ENCODE data around the gene MAN1A1. TPM values are rescaled to one million over a fixed set of nuclear protein-coding genes. Genes with fewer than 3 reads are reported as not detected.

Gene MAN1A1
- total RNA-seq, 1 experiment from 2014 or later = 6.8 TPM

DNA sequence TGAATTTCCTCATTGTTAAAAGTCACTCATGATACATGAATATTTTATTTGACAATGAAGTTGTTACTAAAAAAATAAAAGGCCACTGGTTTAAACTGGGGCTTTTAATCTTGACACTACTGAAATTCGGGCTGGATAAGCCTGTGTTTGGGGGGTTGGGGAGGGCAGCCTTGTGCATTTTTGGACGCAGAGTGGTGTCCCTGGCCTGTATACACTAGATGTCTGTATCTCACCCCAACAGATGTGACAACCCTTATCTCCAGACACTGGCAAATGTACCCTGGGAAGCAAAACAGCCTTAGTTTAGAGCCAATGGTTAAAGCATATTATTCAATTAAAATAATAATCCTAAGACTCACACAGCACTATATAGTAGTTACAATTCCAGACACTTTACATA is 24.8 kb downstream of the MAN1A1 start:
- DNase-seq (ENCODE audit: low spot score) (no peak), ATAC-seq (no peak)
- ChIA-PET CTCF (no interaction called here), POLR2A (no interaction called here)
- Mint-ChIP-seq H3K36me3 (no peaks in the 10 kb centered on the region), H3K9me3 (no peaks in the 10 kb centered on the region), H3K27me3 (ENCODE audit: low read depth) (no peaks in the 10 kb centered on the region), H3K27ac (no peak overlapping the region), H3K4me1 (peaks cover 4% of the 10 kb centered on the region; the same call in 1 of the 2 replicates), H3K4me3 (no peak overlapping the region)
- TF ChIP-seq CREB1 (CRISPR knock-in tag; IDR thresholded peaks at IDR 0.05) (no peak), ATF1 (CRISPR knock-in tag; IDR thresholded peaks at IDR 0.05) (no peak)

DNA sequence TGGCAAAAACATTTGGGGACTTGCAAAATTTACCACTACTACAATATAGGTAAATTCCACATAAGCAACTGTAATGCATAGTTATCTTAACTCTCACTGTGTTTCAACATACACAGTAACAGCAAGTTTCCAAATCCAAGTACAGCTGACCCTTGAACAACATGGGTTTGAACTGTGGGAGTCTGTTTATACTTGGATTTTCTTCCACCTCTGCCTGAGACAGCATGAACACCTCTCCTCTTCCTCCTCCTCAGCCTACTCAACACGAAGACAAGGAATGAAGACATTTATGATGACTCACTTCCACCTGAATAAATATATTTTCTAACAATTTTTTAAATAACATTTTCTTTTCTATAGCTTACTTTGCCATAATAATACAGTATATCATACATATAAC is 25.6 kb downstream of the MAN1A1 start:
- ChIA-PET CTCF (no interaction called here), POLR2A (no interaction called here)
- H3K27me3 Mint-ChIP-seq (ENCODE audit: low read depth) = no peaks in the 10 kb centered on the region
- H3K27ac Mint-ChIP-seq = no peak overlapping the region
- no peaks in the 10 kb centered on the region for H3K36me3 Mint-ChIP-seq
- DNase-seq (ENCODE audit: low spot score) (no peak), ATAC-seq (no peak)
- peaks cover 4% of the 10 kb centered on the region; the same call in 1 of the 2 replicates for H3K4me1 Mint-ChIP-seq
- no peak overlapping the region for H3K4me3 Mint-ChIP-seq
- H3K9me3 Mint-ChIP-seq = no peaks in the 10 kb centered on the region
- TF ChIP-seq JAZF1 (CRISPR knock-in tag; IDR thresholded peaks at IDR 0.05) (no peak), OVOL2 (CRISPR knock-in tag; IDR thresholded peaks at IDR 0.05; ENCODE audit: borderline replicate concordance) (no peak), GTF2I (CRISPR knock-in tag; conservative IDR thresholded peaks at IDR 0.05) (no peak), ELF4 (CRISPR knock-in tag; IDR thresholded peaks at IDR 0.05; ENCODE audit: low read depth) (no peak), ETV6 (CRISPR knock-in tag; IDR thresholded peaks at IDR 0.05) (no peak)

DNA sequence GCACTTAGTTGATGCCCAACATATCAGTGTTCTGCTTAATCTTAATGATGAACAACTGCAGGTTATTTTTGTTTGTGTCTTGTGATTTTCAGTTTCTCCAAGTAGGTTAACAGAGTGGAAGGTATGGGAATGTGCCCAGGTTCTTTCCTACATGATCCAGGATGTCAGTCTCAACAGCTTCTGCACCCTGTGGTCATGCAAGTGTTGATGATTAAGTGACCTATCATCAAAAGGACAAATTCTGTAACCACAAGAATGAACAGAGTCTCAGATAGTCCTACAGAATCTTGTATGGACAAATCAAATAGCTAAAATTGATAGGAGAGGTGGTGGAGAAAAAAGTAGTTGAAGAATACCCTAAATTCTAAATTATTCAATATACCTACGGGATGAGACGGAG is 26.1 kb downstream of the MAN1A1 start:
- H3K27me3 Mint-ChIP-seq (ENCODE audit: low read depth) = no peaks in the 10 kb centered on the region
- ChIA-PET POLR2A (no interaction called here), CTCF (no interaction called here)
- no peak for ATAC-seq
- H3K9me3 Mint-ChIP-seq = no peaks in the 10 kb centered on the region
- DNase-seq (ENCODE audit: low spot score) = no peak
- no peak for TF ChIP-seq ELF4 (CRISPR knock-in tag; IDR thresholded peaks at IDR 0.05; ENCODE audit: low read depth)
- TF ChIP-seq, protein P1, sequence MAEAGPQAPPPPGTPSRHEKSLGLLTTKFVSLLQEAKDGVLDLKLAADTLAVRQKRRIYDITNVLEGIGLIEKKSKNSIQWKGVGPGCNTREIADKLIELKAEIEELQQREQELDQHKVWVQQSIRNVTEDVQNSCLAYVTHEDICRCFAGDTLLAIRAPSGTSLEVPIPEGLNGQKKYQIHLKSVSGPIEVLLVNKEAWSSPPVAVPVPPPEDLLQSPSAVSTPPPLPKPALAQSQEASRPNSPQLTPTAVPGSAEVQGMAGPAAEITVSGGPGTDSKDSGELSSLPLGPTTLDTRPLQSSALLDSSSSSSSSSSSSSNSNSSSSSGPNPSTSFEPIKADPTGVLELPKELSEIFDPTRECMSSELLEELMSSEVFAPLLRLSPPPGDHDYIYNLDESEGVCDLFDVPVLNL (CRISPR knock-in tag; IDR thresholded peaks at IDR 0.05; ENCODE audit: borderline replicate concordance, low read depth) = no peak
- TF ChIP-seq, protein P2, sequence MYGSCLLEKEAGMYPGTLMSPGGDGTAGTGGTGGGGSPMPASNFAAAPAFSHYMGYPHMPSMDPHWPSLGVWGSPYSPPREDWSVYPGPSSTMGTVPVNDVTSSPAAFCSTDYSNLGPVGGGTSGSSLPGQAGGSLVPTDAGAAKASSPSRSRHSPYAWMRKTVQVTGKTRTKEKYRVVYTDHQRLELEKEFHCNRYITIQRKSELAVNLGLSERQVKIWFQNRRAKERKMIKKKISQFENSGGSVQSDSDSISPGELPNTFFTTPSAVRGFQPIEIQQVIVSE (CRISPR knock-in tag; IDR thresholded peaks at IDR 0.05; ENCODE audit: borderline replicate concordance) = no peak
- TF ChIP-seq JUN (CRISPR knock-in tag; IDR thresholded peaks at IDR 0.05) = no peak
- no peak for TF ChIP-seq TEAD1 (CRISPR knock-in tag; IDR thresholded peaks at IDR 0.05)
- TF ChIP-seq, protein P3, sequence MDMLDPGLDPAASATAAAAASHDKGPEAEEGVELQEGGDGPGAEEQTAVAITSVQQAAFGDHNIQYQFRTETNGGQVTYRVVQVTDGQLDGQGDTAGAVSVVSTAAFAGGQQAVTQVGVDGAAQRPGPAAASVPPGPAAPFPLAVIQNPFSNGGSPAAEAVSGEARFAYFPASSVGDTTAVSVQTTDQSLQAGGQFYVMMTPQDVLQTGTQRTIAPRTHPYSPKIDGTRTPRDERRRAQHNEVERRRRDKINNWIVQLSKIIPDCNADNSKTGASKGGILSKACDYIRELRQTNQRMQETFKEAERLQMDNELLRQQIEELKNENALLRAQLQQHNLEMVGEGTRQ (CRISPR knock-in tag; IDR thresholded peaks at IDR 0.05) = no peak
- TF ChIP-seq GRHL2 (CRISPR knock-in tag; IDR thresholded peaks at IDR 0.05; ENCODE audit: insufficient replicate concordance, severe bottlenecking) = no peak
- no peak for TF ChIP-seq NR1H2 (CRISPR knock-in tag; IDR thresholded peaks at IDR 0.05)
- no peak for TF ChIP-seq ZNF317 (CRISPR knock-in tag; IDR thresholded peaks at IDR 0.05; ENCODE audit: borderline replicate concordance, low read depth)
- TF ChIP-seq TCF7 (CRISPR knock-in tag; IDR thresholded peaks at IDR 0.05; ENCODE audit: low read depth) = no peak
- no peak for TF ChIP-seq MXD4 (CRISPR knock-in tag; IDR thresholded peaks at IDR 0.05; ENCODE audit: borderline replicate concordance)
- TF ChIP-seq FOXJ3 (CRISPR knock-in tag; IDR thresholded peaks at IDR 0.05; ENCODE audit: borderline replicate concordance) = no peak
- no peak for TF ChIP-seq ZNF232 (CRISPR knock-in tag; IDR thresholded peaks at IDR 0.05)
- no peak for TF ChIP-seq ZBTB21 (CRISPR knock-in tag; IDR thresholded peaks at IDR 0.05; ENCODE audit: borderline replicate concordance)
- H3K4me1 Mint-ChIP-seq = peaks cover 4% of the 10 kb centered on the region; the same call in 1 of the 2 replicates
- no peak overlapping the region for H3K27ac Mint-ChIP-seq
- no peak overlapping the region for H3K4me3 Mint-ChIP-seq
- H3K36me3 Mint-ChIP-seq = no peaks in the 10 kb centered on the region
